Measurements from ENCODE around the gene SNX30.

The SNX30 gene

GRCh38 chr9:112753725-112754124 is 3.2 kb downstream of the SNX30 start:
- Histone ChIP-seq H3K4me1 (ENCODE audit: control insufficient read depth, insufficient read depth, low read length) (peaks cover 47% of the 10 kb centered on the region), H3K9ac (ENCODE audit: low read depth, low read length) (no peak overlapping the region), H3K4me3 (ENCODE audit: low read length) (no peak overlapping the region), H3K4me2 (ENCODE audit: low read length) (peak overlapping the region; percentile 16), H3K27me3 (ENCODE audit: control insufficient read depth, insufficient read depth, low read length) (no peaks in the 10 kb centered on the region), H3K9me3 (replicated peaks; ENCODE audit: low read length) (no peaks in the 10 kb centered on the region), H3K36me3 (ENCODE audit: insufficient read depth, low read length) (no peaks in the 10 kb centered on the region)

GRCh38 chr9:112754578-112754977 is 4.0 kb downstream of the SNX30 start:
- Histone ChIP-seq H3K9me3 (replicated peaks; ENCODE audit: low read length) (no peaks in the 10 kb centered on the region), H3K36me3 (ENCODE audit: insufficient read depth, low read length) (no peaks in the 10 kb centered on the region), H3K4me2 (ENCODE audit: low read length) (peak overlapping the region; percentile 31), H3K4me1 (ENCODE audit: control insufficient read depth, insufficient read depth, low read length) (peaks cover 46% of the 10 kb centered on the region), H3K4me3 (ENCODE audit: low read length) (no peak overlapping the region), H3K9ac (ENCODE audit: low read depth, low read length) (no peak overlapping the region), H3K27me3 (ENCODE audit: control insufficient read depth, insufficient read depth, low read length) (no peaks in the 10 kb centered on the region)

- H3K9ac ChIP-seq (ENCODE audit: low read depth, low read length) = no peak overlapping the region
- no peak overlapping the region for H3K4me3 ChIP-seq (ENCODE audit: low read length)
- H3K36me3 ChIP-seq (ENCODE audit: insufficient read depth, low read length) = no peaks in the 10 kb centered on the region
- H3K4me1 ChIP-seq (ENCODE audit: control insufficient read depth, insufficient read depth, low read length) = peaks cover 42% of the 10 kb centered on the region
- no peaks in the 10 kb centered on the region for H3K27me3 ChIP-seq (ENCODE audit: control insufficient read depth, insufficient read depth, low read length)
- peak overlapping the region; percentile 31 for H3K4me2 ChIP-seq (ENCODE audit: low read length)
- H3K9me3 ChIP-seq (replicated peaks; ENCODE audit: low read length) = no peaks in the 10 kb centered on the region
Measured at GRCh38 chr9:112755016-112755427, 4.5 kb downstream of the SNX30 start.

GRCh38 chr9:112755675-112756074 is 5.1 kb downstream of the SNX30 start:
- Histone ChIP-seq H3K4me1 (ENCODE audit: control insufficient read depth, insufficient read depth, low read length) (peaks cover 39% of the 10 kb centered on the region), H3K4me3 (ENCODE audit: low read length) (no peak overlapping the region), H3K9ac (ENCODE audit: low read depth, low read length) (no peak overlapping the region), H3K9me3 (replicated peaks; ENCODE audit: low read length) (no peaks in the 10 kb centered on the region), H3K27me3 (ENCODE audit: control insufficient read depth, insufficient read depth, low read length) (no peaks in the 10 kb centered on the region), H3K4me2 (ENCODE audit: low read length) (no peak overlapping the region), H3K36me3 (ENCODE audit: insufficient read depth, low read length) (no peaks in the 10 kb centered on the region)

GRCh38 chr9:112757282-112757883 is 6.8 kb downstream of the SNX30 start:
- Histone ChIP-seq H3K4me2 (ENCODE audit: low read length) (no peak overlapping the region), H3K27me3 (ENCODE audit: control insufficient read depth, insufficient read depth, low read length) (no peaks in the 10 kb centered on the region), H3K9me3 (replicated peaks; ENCODE audit: low read length) (no peaks in the 10 kb centered on the region), H3K36me3 (ENCODE audit: insufficient read depth, low read length) (no peaks in the 10 kb centered on the region), H3K9ac (ENCODE audit: low read depth, low read length) (no peak overlapping the region), H3K4me1 (ENCODE audit: control insufficient read depth, insufficient read depth, low read length) (peaks cover 29% of the 10 kb centered on the region), H3K4me3 (ENCODE audit: low read length) (no peak overlapping the region)

- Histone ChIP-seq H3K9ac (ENCODE audit: low read depth, low read length) (no peak overlapping the region), H3K27me3 (ENCODE audit: control insufficient read depth, insufficient read depth, low read length) (no peaks in the 10 kb centered on the region), H3K4me3 (ENCODE audit: low read length) (no peak overlapping the region), H3K4me2 (ENCODE audit: low read length) (no peak overlapping the region), H3K9me3 (replicated peaks; ENCODE audit: low read length) (no peaks in the 10 kb centered on the region), H3K36me3 (ENCODE audit: insufficient read depth, low read length) (no peaks in the 10 kb centered on the region), H3K4me1 (ENCODE audit: control insufficient read depth, insufficient read depth, low read length) (peaks cover 23% of the 10 kb centered on the region)
Measured at GRCh38 chr9:112757940-112758339, 7.4 kb downstream of the SNX30 start.

GRCh38 chr9:112760821-112761220 is 10.3 kb downstream of the SNX30 start:
- H3K27me3 ChIP-seq (ENCODE audit: control insufficient read depth, insufficient read depth, low read length) = no peaks in the 10 kb centered on the region
- no peak overlapping the region for H3K9ac ChIP-seq (ENCODE audit: low read depth, low read length)
- H3K9me3 ChIP-seq (replicated peaks; ENCODE audit: low read length) = no peaks in the 10 kb centered on the region
- H3K4me1 ChIP-seq (ENCODE audit: control insufficient read depth, insufficient read depth, low read length) = peaks cover 12% of the 10 kb centered on the region
- no peak overlapping the region for H3K4me3 ChIP-seq (ENCODE audit: low read length)
- H3K4me2 ChIP-seq (ENCODE audit: low read length) = no peak overlapping the region
- no peaks in the 10 kb centered on the region for H3K36me3 ChIP-seq (ENCODE audit: insufficient read depth, low read length)

GRCh38 chr9:112761912-112762655 is 11.5 kb downstream of the SNX30 start:
- peaks cover 12% of the 10 kb centered on the region for H3K4me1 ChIP-seq (ENCODE audit: control insufficient read depth, insufficient read depth, low read length)

GRCh38 chr9:112762726-112763518 is 12.4 kb downstream of the SNX30 start:
- Histone ChIP-seq H3K27me3 (ENCODE audit: control insufficient read depth, insufficient read depth, low read length) (no peaks in the 10 kb centered on the region), H3K4me1 (ENCODE audit: control insufficient read depth, insufficient read depth, low read length) (peaks cover 12% of the 10 kb centered on the region), H3K9ac (ENCODE audit: low read depth, low read length) (no peak overlapping the region), H3K9me3 (replicated peaks; ENCODE audit: low read length) (no peaks in the 10 kb centered on the region), H3K36me3 (ENCODE audit: insufficient read depth, low read length) (no peaks in the 10 kb centered on the region), H3K4me3 (ENCODE audit: low read length) (no peak overlapping the region), H3K4me2 (ENCODE audit: low read length) (no peak overlapping the region)

More at GRCh38 chr9:112761912-112762655, 11.5 kb downstream of the SNX30 start:
- H3K9ac ChIP-seq (ENCODE audit: low read depth, low read length) = no peak overlapping the region
- no peak overlapping the region for H3K4me3 ChIP-seq (ENCODE audit: low read length)
- no peaks in the 10 kb centered on the region for H3K9me3 ChIP-seq (replicated peaks; ENCODE audit: low read length)
- no peaks in the 10 kb centered on the region for H3K36me3 ChIP-seq (ENCODE audit: insufficient read depth, low read length)
- H3K4me2 ChIP-seq (ENCODE audit: low read length) = no peak overlapping the region
- H3K27me3 ChIP-seq (ENCODE audit: control insufficient read depth, insufficient read depth, low read length) = no peaks in the 10 kb centered on the region

- Histone ChIP-seq H3K4me3 (ENCODE audit: low read length) (no peak overlapping the region), H3K27me3 (ENCODE audit: control insufficient read depth, insufficient read depth, low read length) (no peaks in the 10 kb centered on the region), H3K4me1 (ENCODE audit: control insufficient read depth, insufficient read depth, low read length) (peaks cover 12% of the 10 kb centered on the region), H3K9ac (ENCODE audit: low read depth, low read length) (no peak overlapping the region), H3K9me3 (replicated peaks; ENCODE audit: low read length) (no peaks in the 10 kb centered on the region), H3K4me2 (ENCODE audit: low read length) (no peak overlapping the region), H3K36me3 (ENCODE audit: insufficient read depth, low read length) (no peaks in the 10 kb centered on the region)
Measured at GRCh38 chr9:112764344-112764743, 13.8 kb downstream of the SNX30 start.

- H3K4me2 ChIP-seq (ENCODE audit: low read length) = no peak overlapping the region
- no peak overlapping the region for H3K9ac ChIP-seq (ENCODE audit: low read depth, low read length)
- H3K4me1 ChIP-seq (ENCODE audit: control insufficient read depth, insufficient read depth, low read length) = peaks cover 12% of the 10 kb centered on the region
Measured at GRCh38 chr9:112764837-112765236, 14.3 kb downstream of the SNX30 start.

More at GRCh38 chr9:112764837-112765236, 14.3 kb downstream of the SNX30 start:
- no peak overlapping the region for H3K4me3 ChIP-seq (ENCODE audit: low read length)
- no peaks in the 10 kb centered on the region for H3K27me3 ChIP-seq (ENCODE audit: control insufficient read depth, insufficient read depth, low read length)
- no peaks in the 10 kb centered on the region for H3K36me3 ChIP-seq (ENCODE audit: insufficient read depth, low read length)
- no peaks in the 10 kb centered on the region for H3K9me3 ChIP-seq (replicated peaks; ENCODE audit: low read length)
